Activated naive CD4-positive, alpha-beta T cell treated with anti-CD3 and anti-CD28 coated beads, Interleukin-2, amount 50 U/mL, for 72 hours (primary cell): Measurements from ENCODE around the gene PLA2G4F. TPM values are rescaled to one million over a fixed set of nuclear protein-coding genes. Genes with fewer than 3 reads are reported as not detected.

ENCODE experiments used
- ATAC-seq, 2 donors: fragments of 150-1000 bp; cut with Tn5 transposase; 2 replicates each; pipeline ENCODE4 v1.10.0; 2021; ENCODE audit warnings: mild to moderate bottlenecking in 2 of 2, moderate library complexity in 2 of 2
- DNase-seq, 2 donors: peaks; one replicate each; pipeline ENCODE4 v3.0.0; 2021 to 2022; ENCODE audit warnings: low spot score in 2 of 2
- H3K27ac Mint-ChIP-seq, 2 donors: one replicate each; pipeline ENCODE4 v1.8.0; 2022; ENCODE audit warnings: mild to moderate bottlenecking in 2 of 2, mixed read lengths in 2 of 2
- H3K36me3 Mint-ChIP-seq, 2 donors: one replicate each; pipeline ENCODE4 v1.8.0; 2022; ENCODE audit warnings: mixed read lengths in 2 of 2
- H3K9me3 Mint-ChIP-seq, 2 donors: one replicate each; pipeline ENCODE4 v1.8.0; 2022; ENCODE audit warnings: mixed read lengths in 2 of 2
- total RNA-seq, 2 donors: library from RNA; stranded (reverse); gene quantifications; one replicate each; pipeline ENCODE4 v1.2.3, GENCODE V29; 2022

Gene PLA2G4F
- total RNA-seq, 2 donors from 2014 or later: not detected

DNA sequence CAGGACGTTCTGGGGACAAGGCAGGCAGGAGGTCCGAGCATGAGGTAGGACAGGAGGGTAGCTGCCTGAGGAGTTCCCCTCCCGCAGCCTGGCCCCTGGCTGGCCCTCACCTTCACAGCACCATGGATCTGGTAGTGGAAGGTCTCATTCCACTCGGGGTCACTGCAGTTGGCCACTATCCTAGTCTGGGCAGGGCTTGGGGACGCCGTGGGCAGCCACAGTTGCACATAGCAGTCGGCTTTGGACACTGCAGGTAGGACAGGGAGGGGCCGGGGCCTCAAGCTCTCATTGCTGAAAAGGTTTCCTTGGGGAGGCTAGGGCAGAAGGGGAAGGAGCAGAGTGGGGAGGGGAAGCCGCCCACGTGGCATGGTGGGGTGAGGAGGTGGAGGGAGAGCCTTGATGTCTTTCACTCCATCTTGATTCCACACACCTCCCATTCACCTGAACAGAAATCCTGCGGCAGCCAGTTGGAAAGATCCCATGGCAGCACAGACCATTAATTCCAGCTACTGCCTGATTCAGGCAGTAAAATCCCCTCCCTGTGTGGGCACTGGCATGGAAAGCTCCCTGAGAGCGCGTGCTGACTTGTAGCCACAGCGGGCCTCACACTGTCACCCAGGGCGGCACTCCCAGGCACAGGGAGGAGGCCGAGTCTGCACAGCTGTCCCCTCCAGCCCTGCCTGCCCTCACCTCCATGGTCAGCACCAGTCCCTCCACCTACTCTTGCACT is 2.1 kb downstream of the PLA2G4F start:
- DNase-seq (peak in 1 of 2 donors; percentile 23), ATAC-seq (peak in 1 of 2 donors; percentile 25)
- H3K27ac Mint-ChIP-seq: no peak overlapping the region
- no peaks in the 10 kb centered on the region for H3K36me3 Mint-ChIP-seq
- no peaks in the 10 kb centered on the region for H3K9me3 Mint-ChIP-seq

DNA sequence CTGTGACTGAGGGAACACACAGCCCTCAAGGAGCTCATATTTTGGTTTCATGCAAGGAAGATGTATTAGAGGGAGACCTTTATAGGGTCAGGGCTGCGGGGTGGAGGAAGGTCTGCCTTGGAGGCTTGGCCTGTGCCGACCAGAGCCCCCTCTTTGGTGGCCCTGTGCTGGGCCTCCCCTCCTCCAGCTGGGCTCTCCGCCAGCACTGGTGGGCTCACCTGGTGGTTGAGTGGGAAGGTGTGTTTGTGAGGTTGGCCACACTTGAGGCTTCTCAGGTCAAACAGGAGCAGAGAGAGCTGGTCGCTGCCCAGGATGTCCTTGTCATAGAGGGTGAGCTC is 2.6 kb downstream of the PLA2G4F start:
- ATAC-seq (no peak), DNase-seq (peak in 1 of 2 donors; percentile 43)
- Mint-ChIP-seq H3K36me3 (no peaks in the 10 kb centered on the region), H3K27ac (no peak overlapping the region), H3K9me3 (no peaks in the 10 kb centered on the region)

GRCh38 chr15:42152921-42153698 is 3.3 kb downstream of the PLA2G4F start:
- ATAC-seq (no peak), DNase-seq (peak in 1 of 2 donors; percentile 47)
- no peaks in the 10 kb centered on the region for H3K9me3 Mint-ChIP-seq
- H3K27ac Mint-ChIP-seq: no peak overlapping the region
- H3K36me3 Mint-ChIP-seq: no peaks in the 10 kb centered on the region

DNA sequence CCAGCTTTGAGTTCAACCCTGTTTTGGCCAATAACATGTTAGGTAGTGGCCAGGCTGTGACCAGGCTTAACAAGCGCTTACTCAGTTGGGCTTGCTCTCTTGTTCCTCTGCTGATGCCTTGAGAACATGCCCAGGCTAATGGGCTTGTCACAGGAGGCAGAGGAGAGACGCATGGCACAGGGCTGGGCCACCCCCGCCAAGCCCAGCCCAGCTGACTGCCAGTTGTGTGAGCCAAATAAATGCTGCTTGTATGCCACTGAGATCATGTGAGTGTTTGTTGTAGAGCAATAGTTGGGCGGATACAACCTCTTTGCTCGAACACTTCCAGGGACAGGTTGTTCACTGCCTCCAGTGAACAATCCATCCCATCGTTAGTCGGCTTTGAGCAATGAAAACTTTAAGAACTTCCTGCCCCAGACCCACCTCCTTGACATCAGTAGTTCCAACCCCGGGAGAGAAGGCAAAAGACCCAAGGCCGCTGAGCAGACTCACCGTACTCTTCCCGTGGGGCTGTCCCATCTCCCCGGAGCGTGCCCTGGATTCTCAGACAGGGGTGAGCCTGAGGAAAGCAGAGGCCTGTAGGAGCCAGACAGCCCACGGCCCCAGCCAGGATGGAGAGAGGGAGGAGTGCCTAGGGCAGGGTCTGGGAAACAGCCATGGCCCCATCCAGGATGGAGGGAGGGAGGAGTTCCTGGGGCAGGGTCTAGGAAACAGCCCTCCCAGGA is 4.1 kb downstream of the PLA2G4F start:
- H3K9me3 Mint-ChIP-seq: no peaks in the 10 kb centered on the region
- DNase-seq (peak in 1 of 2 donors; percentile 38), ATAC-seq (no peak)
- no peak overlapping the region for H3K27ac Mint-ChIP-seq
- H3K36me3 Mint-ChIP-seq: no peaks in the 10 kb centered on the region

- no peaks in the 10 kb centered on the region for H3K36me3 Mint-ChIP-seq
- no peaks in the 10 kb centered on the region for H3K9me3 Mint-ChIP-seq
- ATAC-seq: no peak
Observed at GRCh38 chr15:42151736-42152135, 4.7 kb downstream of the PLA2G4F start.

GRCh38 chr15:42151141-42151561 is 5.3 kb downstream of the PLA2G4F start:
- peak in 1 of 2 donors; percentile 13 for DNase-seq
- ATAC-seq: no peak
- Mint-ChIP-seq H3K36me3 (no peaks in the 10 kb centered on the region), H3K27ac (no peak overlapping the region), H3K9me3 (no peaks in the 10 kb centered on the region)

More at GRCh38 chr15:42151736-42152135, 4.7 kb downstream of the PLA2G4F start:
- no peak overlapping the region for H3K27ac Mint-ChIP-seq
- peak in 1 of 2 donors; percentile 26 for DNase-seq

DNA sequence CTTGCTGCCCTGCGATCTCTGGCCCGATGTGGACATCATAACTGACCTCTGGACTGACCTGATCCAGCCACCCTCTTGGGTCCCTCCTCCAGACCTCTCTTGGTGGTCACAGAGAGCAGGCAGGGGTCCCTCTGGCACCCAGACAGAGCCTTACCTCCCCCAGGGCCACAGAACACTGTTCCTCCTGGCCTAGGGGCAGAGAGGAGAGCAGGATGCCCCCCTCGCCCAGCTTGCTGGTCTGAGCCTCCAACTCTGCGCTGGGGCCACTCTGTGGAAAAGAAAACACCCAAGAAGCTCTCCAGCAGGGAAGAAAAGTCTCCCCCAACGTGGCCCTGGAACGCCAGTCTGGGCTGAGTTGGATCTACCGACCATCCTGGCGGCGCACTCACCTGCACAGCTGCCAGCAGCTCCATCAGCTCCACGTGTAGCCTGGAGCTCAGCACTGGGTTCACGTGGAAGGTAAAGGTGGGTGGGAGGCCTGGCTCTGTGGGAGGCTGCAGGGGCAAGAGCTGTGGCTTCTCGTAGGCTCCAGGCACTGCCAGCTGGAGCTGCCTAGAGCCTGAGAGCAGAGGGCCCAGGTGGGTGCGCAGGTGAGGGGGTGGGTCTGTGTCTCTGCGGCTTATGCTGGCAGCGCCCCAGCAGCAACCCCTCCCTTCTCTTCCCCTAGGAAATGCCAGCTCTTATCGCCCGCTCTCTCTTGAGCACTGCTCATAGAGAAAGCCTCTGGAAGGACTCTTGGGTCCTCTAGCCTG is 6.0 kb downstream of the PLA2G4F start:
- no peak overlapping the region for H3K27ac Mint-ChIP-seq
- H3K36me3 Mint-ChIP-seq: no peaks in the 10 kb centered on the region
- no peaks in the 10 kb centered on the region for H3K9me3 Mint-ChIP-seq
- DNase-seq (peak in 1 of 2 donors; percentile 40), ATAC-seq (no peak)

DNA sequence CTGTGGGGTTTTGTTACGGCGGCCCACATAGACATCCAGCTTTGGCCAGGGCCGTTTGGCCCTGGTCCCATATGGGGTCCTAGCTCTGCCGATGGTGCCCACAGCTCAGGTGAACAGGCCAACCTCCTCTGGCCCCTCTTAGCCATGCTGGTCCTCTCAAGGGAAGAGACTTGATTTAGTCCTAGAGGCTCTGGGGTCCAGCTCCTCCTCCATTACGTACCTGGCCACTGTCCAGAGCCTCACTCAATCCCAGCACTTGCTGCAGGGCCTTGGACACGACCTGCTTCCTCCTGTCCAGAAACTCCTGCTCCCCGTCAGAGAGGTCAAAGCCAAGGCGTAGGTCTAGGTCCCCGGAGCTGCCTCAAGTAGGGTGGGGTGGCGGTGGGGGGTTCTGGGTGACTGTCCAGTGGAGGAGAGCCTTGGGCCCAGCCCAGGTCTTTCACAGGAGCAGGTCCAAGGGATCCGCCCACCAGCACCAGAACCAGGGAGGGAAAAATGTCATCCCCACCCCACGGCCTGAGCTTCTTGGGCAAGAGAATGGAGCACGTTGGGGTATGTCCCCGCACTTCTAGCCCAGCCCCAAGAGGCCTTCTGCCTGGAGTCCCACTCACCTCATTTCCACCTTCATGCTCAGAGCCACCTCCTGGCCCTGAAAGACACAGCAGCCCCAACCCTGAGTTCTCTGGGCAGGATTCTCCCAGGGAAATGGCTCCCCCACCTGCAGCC is 6.8 kb downstream of the PLA2G4F start:
- H3K36me3 Mint-ChIP-seq: no peaks in the 10 kb centered on the region
- ATAC-seq: no peak
- H3K27ac Mint-ChIP-seq: no peak overlapping the region
- H3K9me3 Mint-ChIP-seq: no peaks in the 10 kb centered on the region
- DNase-seq: peak in 1 of 2 donors; percentile 52

GRCh38 chr15:42148808-42149492 is 7.5 kb downstream of the PLA2G4F start:
- ATAC-seq: no peak
- DNase-seq: peak in 1 of 2 donors; percentile 38
- no peaks in the 10 kb centered on the region for H3K36me3 Mint-ChIP-seq
- H3K9me3 Mint-ChIP-seq: no peaks in the 10 kb centered on the region
- H3K27ac Mint-ChIP-seq: no peak overlapping the region

GRCh38 chr15:42147431-42147735 is 9.1 kb downstream of the PLA2G4F start:
- no peak for ATAC-seq
- Mint-ChIP-seq H3K27ac (no peak overlapping the region), H3K9me3 (no peaks in the 10 kb centered on the region), H3K36me3 (no peaks in the 10 kb centered on the region)
- DNase-seq: peak in 1 of 2 donors; percentile 37

- Mint-ChIP-seq H3K27ac (no peak overlapping the region), H3K9me3 (no peaks in the 10 kb centered on the region), H3K36me3 (no peaks in the 10 kb centered on the region)
- DNase-seq (peak in 1 of 2 donors; percentile 18), ATAC-seq (no peak)
Observed at GRCh38 chr15:42146551-42147430, 9.6 kb downstream of the PLA2G4F start.

- DNase-seq (peak in 1 of 2 donors; percentile 38), ATAC-seq (no peak)
- no peaks in the 10 kb centered on the region for H3K9me3 Mint-ChIP-seq
Observed at GRCh38 chr15:42145546-42146455, 10.6 kb downstream of the PLA2G4F start.

DNA sequence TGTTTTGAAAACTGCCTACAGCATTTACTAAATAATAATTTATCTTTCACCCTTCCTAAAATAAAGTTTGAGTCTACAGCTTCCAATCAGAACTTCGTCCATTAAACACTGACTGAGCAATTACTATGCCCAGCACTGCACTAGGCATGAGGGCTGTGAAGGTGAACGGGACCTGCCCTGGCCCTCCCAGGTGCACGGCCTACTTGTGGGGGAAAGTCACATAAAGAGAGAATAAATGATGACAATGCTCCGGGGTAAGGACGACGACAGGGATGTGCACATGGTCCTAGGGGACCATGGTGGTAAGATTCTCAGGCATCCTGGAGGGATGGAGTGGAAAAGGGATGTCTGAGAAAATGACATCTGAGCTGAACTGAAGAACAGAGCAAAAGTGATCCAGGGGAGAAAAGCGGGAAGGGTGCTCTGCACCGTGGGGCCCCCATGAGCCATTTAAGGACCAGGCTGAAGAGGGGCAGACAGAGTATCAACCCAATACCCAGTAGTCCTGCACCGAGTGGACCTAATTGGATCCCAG is 11.5 kb downstream of the PLA2G4F start:
- DNase-seq (no peak), ATAC-seq (no peak)
- H3K27ac Mint-ChIP-seq: peak overlapping the region; percentile 4 to 15
- no peaks in the 10 kb centered on the region for H3K9me3 Mint-ChIP-seq
- no peaks in the 10 kb centered on the region for H3K36me3 Mint-ChIP-seq

More at GRCh38 chr15:42145546-42146455, 10.6 kb downstream of the PLA2G4F start:
- Mint-ChIP-seq H3K36me3 (no peaks in the 10 kb centered on the region), H3K27ac (peak overlapping the region in 1 of 2 donors; percentile 50)
